Neural cell (in vitro differentiated cells): ENCODE results near the gene NCAM1. TPM values are rescaled to one million over a fixed set of nuclear protein-coding genes. Genes with fewer than 3 reads are reported as not detected.

Source experiments
- H2AFZ ChIP-seq: fragments of 200-600, 300-800 bp; sonication (generic), shearing (Covaris generic); 2 replicates; pipeline ENCODE4 v1.6.0; 2014; ENCODE audit warnings: low read depth, mild to moderate bottlenecking, antibody characterized with exemption, low read length, moderate library complexity
- H3F3A ChIP-seq: fragments of 200-600 bp; shearing (Covaris generic); 2 replicates; pipeline ENCODE4 v1.6.1; 2016; ENCODE audit warnings: mild to moderate bottlenecking, moderate library complexity, mixed read lengths, antibody characterized with exemption, low read length; ENCODE audit not compliant: insufficient read depth, poor library complexity, severe bottlenecking
- H3K27ac ChIP-seq: fragments of 200-600, 300-800 bp; sonication (generic), shearing (Covaris generic); 2 replicates; pipeline ENCODE4 v1.5.1; 2014; ENCODE audit warnings: mild to moderate bottlenecking, low read length, moderate library complexity
- H3K27me3 ChIP-seq: fragments of 300-800, 200-600 bp; sonication (generic), shearing (Covaris generic); 2 replicates; pipeline ENCODE4 v1.6.0; 2014; ENCODE audit warnings: mild to moderate bottlenecking, low read depth, low read length, moderate library complexity; ENCODE audit not compliant: insufficient read depth
- H3K36me3 ChIP-seq: fragments of 300-800, 200-600 bp; sonication (generic), shearing (Covaris generic); 2 replicates; pipeline ENCODE4 v1.5.1; 2014; ENCODE audit warnings: mild to moderate bottlenecking, antibody characterized with exemption, low read length, moderate library complexity; ENCODE audit not compliant: insufficient read depth
- H3K4me2 ChIP-seq: fragments of 300-800, 200-600 bp; sonication (generic), shearing (Covaris generic); 2 replicates; pipeline ENCODE4 v1.6.0; 2014; ENCODE audit warnings: mild to moderate bottlenecking, low read length
- H3K4me3 ChIP-seq: fragments of 300-800, 200-600 bp; sonication (generic), shearing (Covaris generic); 2 replicates; pipeline ENCODE4 v1.5.1; 2014; ENCODE audit warnings: mild to moderate bottlenecking, low read length, moderate library complexity
- H3K79me2 ChIP-seq: fragments of 200-600 bp; shearing (Covaris generic); replicated peaks from 2 replicates; pipeline ENCODE4 v1.6.0; 2014; ENCODE audit warnings: mild to moderate bottlenecking, low read length, moderate library complexity; ENCODE audit not compliant: insufficient read depth
- H3K9ac ChIP-seq: fragments of 300-800, 200-600 bp; sonication (generic), shearing (Covaris generic); 2 replicates; pipeline ENCODE4 v1.6.1; 2016; ENCODE audit warnings: mild to moderate bottlenecking, low read length, mixed read lengths
- H3K9me2 ChIP-seq: fragments of 200-600 bp; shearing (Covaris generic); 2 replicates; pipeline ENCODE4 v1.6.1; 2016; ENCODE audit warnings: mild to moderate bottlenecking, low read length, mixed read lengths; ENCODE audit not compliant: insufficient read depth
- H3K9me3 ChIP-seq: fragments of 200-600, 300-800 bp; sonication (generic), shearing (Covaris generic); 2 replicates; pipeline ENCODE4 v1.6.1; 2016; ENCODE audit warnings: mild to moderate bottlenecking, mixed run types, low read length, moderate library complexity, mixed read lengths
- H4K20me1 ChIP-seq: fragments of 200-600 bp; shearing (Covaris generic); 2 replicates; pipeline ENCODE4 v1.6.1; 2016; ENCODE audit warnings: mild to moderate bottlenecking, mixed run types; ENCODE audit not compliant: insufficient read depth
- EP300 ChIP-seq: fragments of 450-650 bp; conservative IDR thresholded peaks from 2 replicates; pipeline ENCODE4 v1.6.1; 2014; ENCODE audit warnings: antibody characterized with exemption, mild to moderate bottlenecking, moderate library complexity; ENCODE audit not compliant: poor library complexity, severe bottlenecking
- EZH2 ChIP-seq: fragments of 200-600, 300-800 bp; shearing (Covaris generic), sonication (generic); IDR thresholded peaks from 2 replicates; pipeline ENCODE4 v1.6.1; 2014; ENCODE audit warnings: antibody characterized with exemption, low read length, borderline replicate concordance, mild to moderate bottlenecking; ENCODE audit not compliant: insufficient read depth, poor library complexity, severe bottlenecking
- MXI1 ChIP-seq: fragments of 450-650 bp; conservative IDR thresholded peaks from 2 replicates; pipeline ENCODE4 v1.6.1; 2014; ENCODE audit warnings: antibody characterized with exemption, mild to moderate bottlenecking; ENCODE audit not compliant: poor library complexity, severe bottlenecking
- POLR2AphosphoS5 ChIP-seq: IDR thresholded peaks from 2 replicates; pipeline ENCODE4 v1.6.1; 2012
- RAD21 ChIP-seq: fragments of 450-650 bp; conservative IDR thresholded peaks from 2 replicates; pipeline ENCODE4 v1.6.1; 2014; ENCODE audit warnings: antibody characterized with exemption, mild to moderate bottlenecking, moderate library complexity
- SMC3 ChIP-seq: fragments of 450-650 bp; conservative IDR thresholded peaks from 2 replicates; pipeline ENCODE4 v1.6.1; 2014; ENCODE audit warnings: antibody characterized with exemption, mild to moderate bottlenecking, moderate library complexity; ENCODE audit not compliant: poor library complexity
- TAF1 ChIP-seq: IDR thresholded peaks from 2 replicates; pipeline ENCODE4 v1.6.1; 2012; ENCODE audit warnings: low read depth
- polyA plus RNA-seq: library from polyadenylated mRNA; depleted of rRNA; stranded (reverse); fragments of >200 nt; gene quantifications from 2 replicates; pipeline ENCODE4 v1.2.3, GENCODE V29; 2014
- TF ChIP-seq, protein P1 (sequence below): fragments of 450-650 bp; IDR thresholded peaks from 2 replicates; pipeline ENCODE4 v1.5.1; 2014; ENCODE audit warnings: antibody characterized with exemption, mild to moderate bottlenecking, moderate library complexity; ENCODE audit not compliant: poor library complexity, severe bottlenecking
- TF ChIP-seq, protein P2 (sequence below): IDR thresholded peaks from 2 replicates; pipeline ENCODE4 v1.6.1; 2012; ENCODE audit warnings: borderline replicate concordance

NCAM1 gene
- polyA plus RNA-seq, 1 donor from 2014 or later: 120 TPM

- Histone ChIP-seq H3K27me3 (no peaks in the 10 kb centered on the region), H3F3A (peaks cover 3% of the 10 kb centered on the region), H3K9ac (no peak overlapping the region), H3K36me3 (no peaks in the 10 kb centered on the region), H3K4me2 (no peak overlapping the region), H3K4me3 (no peak overlapping the region), H3K9me2 (no peaks in the 10 kb centered on the region), H3K9me3 (no peaks in the 10 kb centered on the region), H3K79me2 (no peaks in the 10 kb centered on the region), H2AFZ (no peak overlapping the region), H4K20me1 (peaks cover 5% of the 10 kb centered on the region), H3K27ac (no peak overlapping the region)
- TF ChIP-seq EP300 (no peak), TAF1 (no peak)
Measured at GRCh38 chr11:113121746-113122145, 160.5 kb downstream of the NCAM1 start.

- Histone ChIP-seq H3K9me2 (no peaks in the 10 kb centered on the region), H3K4me2 (peak overlapping the region; percentile 11), H4K20me1 (peaks cover 5% of the 10 kb centered on the region), H3F3A (peaks cover 3% of the 10 kb centered on the region), H3K9me3 (no peaks in the 10 kb centered on the region), H3K36me3 (no peaks in the 10 kb centered on the region), H3K79me2 (no peaks in the 10 kb centered on the region), H2AFZ (no peak overlapping the region), H3K27ac (peak overlapping the region; percentile 36), H3K9ac (no peak overlapping the region), H3K4me3 (peak overlapping the region; percentile 16), H3K27me3 (no peaks in the 10 kb centered on the region)
- no peak for TF ChIP-seq POLR2AphosphoS5
- no peak for TF ChIP-seq EP300
- TF ChIP-seq EZH2: no peak
- TF ChIP-seq SMC3: no peak
- no peak for TF ChIP-seq TAF1
- TF ChIP-seq, protein P1, sequence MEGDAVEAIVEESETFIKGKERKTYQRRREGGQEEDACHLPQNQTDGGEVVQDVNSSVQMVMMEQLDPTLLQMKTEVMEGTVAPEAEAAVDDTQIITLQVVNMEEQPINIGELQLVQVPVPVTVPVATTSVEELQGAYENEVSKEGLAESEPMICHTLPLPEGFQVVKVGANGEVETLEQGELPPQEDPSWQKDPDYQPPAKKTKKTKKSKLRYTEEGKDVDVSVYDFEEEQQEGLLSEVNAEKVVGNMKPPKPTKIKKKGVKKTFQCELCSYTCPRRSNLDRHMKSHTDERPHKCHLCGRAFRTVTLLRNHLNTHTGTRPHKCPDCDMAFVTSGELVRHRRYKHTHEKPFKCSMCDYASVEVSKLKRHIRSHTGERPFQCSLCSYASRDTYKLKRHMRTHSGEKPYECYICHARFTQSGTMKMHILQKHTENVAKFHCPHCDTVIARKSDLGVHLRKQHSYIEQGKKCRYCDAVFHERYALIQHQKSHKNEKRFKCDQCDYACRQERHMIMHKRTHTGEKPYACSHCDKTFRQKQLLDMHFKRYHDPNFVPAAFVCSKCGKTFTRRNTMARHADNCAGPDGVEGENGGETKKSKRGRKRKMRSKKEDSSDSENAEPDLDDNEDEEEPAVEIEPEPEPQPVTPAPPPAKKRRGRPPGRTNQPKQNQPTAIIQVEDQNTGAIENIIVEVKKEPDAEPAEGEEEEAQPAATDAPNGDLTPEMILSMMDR: no peak
- TF ChIP-seq, protein P2, sequence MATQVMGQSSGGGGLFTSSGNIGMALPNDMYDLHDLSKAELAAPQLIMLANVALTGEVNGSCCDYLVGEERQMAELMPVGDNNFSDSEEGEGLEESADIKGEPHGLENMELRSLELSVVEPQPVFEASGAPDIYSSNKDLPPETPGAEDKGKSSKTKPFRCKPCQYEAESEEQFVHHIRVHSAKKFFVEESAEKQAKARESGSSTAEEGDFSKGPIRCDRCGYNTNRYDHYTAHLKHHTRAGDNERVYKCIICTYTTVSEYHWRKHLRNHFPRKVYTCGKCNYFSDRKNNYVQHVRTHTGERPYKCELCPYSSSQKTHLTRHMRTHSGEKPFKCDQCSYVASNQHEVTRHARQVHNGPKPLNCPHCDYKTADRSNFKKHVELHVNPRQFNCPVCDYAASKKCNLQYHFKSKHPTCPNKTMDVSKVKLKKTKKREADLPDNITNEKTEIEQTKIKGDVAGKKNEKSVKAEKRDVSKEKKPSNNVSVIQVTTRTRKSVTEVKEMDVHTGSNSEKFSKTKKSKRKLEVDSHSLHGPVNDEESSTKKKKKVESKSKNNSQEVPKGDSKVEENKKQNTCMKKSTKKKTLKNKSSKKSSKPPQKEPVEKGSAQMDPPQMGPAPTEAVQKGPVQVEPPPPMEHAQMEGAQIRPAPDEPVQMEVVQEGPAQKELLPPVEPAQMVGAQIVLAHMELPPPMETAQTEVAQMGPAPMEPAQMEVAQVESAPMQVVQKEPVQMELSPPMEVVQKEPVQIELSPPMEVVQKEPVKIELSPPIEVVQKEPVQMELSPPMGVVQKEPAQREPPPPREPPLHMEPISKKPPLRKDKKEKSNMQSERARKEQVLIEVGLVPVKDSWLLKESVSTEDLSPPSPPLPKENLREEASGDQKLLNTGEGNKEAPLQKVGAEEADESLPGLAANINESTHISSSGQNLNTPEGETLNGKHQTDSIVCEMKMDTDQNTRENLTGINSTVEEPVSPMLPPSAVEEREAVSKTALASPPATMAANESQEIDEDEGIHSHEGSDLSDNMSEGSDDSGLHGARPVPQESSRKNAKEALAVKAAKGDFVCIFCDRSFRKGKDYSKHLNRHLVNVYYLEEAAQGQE: no peak
- no peak for TF ChIP-seq MXI1
- TF ChIP-seq RAD21: no peak
Measured at GRCh38 chr11:113124006-113124405, 162.8 kb downstream of the NCAM1 start.

GRCh38 chr11:113124578-113124977 lies 163.4 kb downstream of the NCAM1 start:
- Histone ChIP-seq H3K27ac (peak overlapping the region; percentile 36), H2AFZ (no peak overlapping the region), H3K9me3 (no peaks in the 10 kb centered on the region), H4K20me1 (peaks cover 5% of the 10 kb centered on the region), H3K27me3 (no peaks in the 10 kb centered on the region), H3K4me2 (peak overlapping the region; percentile 11), H3K4me3 (peak overlapping the region; percentile 16), H3K9ac (no peak overlapping the region), H3K9me2 (no peaks in the 10 kb centered on the region), H3K79me2 (no peaks in the 10 kb centered on the region), H3K36me3 (no peaks in the 10 kb centered on the region), H3F3A (peaks cover 3% of the 10 kb centered on the region)
- no peak for TF ChIP-seq TAF1
- TF ChIP-seq, protein P1: no peak
- TF ChIP-seq, protein P2: peak; percentile 88
- TF ChIP-seq EZH2: no peak
- no peak for TF ChIP-seq SMC3
- no peak for TF ChIP-seq RAD21
- TF ChIP-seq POLR2AphosphoS5: peak; percentile 57
- no peak for TF ChIP-seq MXI1
- TF ChIP-seq EP300: peak; percentile 43
